Endometrial microvascular endothelial cells (primary cell): Measurements from ENCODE around the gene HIGD1C. TPM values are rescaled to one million over a fixed set of nuclear protein-coding genes. Genes with fewer than 3 reads are reported as not detected.
"Not testable (repeated sequence)": the region's sequence is repeated elsewhere in the genome, so short reads cannot be mapped to it uniquely, and the experiment has no call there.

Experiments used
- in situ Hi-C: cut with HindIII; loops from 2 replicates; pipeline ENCODE4 v1.10.0; 2017; ENCODE audit warnings: low sequenced_read_pairs, low pct_unique_long_range_greater_than_20kb; ENCODE audit errors: inconsistent ontology term
- total RNA-seq: library from RNA; depleted of rRNA; stranded (reverse); fragments of >200 nt; gene quantifications from one replicate; pipeline ENCODE4 v1.2.3, GENCODE V29; 2015; ENCODE audit errors: inconsistent ontology term

Gene HIGD1C
- total RNA-seq, 1 donor from 2014 or later: not detected

DNA sequence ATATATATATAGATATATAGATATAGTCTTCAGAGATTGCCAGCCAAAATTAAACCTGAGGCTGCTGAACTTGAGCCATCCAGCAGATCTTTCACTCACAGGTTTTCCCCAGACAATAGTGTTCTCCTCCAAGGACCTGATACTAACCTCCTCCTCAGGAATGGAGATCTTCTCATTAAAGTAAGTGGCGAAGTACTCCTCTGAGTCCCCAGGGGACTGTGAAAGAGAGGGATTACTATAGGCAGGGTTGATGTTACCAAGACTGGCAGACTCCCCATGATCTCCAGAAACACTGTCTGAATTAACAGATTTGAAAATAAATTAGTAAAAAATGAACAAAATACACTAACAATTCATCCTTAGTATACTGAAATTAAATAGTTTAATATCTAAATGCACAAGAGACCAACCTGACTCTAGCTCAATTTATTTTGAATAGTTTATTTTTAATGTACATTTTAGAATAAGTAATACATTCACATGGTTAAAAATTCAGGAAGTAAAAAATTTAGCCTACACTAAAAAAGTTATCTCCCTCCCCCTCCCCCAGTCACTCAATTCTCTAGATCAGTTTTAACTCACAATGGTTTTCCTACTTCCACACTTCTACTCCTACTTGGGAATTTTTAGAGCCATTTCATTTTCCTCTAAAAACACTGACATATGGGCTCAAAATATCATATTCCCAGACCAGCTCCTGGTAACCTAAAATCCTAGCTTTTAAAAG lies 56.1 kb downstream of the HIGD1C start:
- in situ Hi-C loops: no loop called here

DNA sequence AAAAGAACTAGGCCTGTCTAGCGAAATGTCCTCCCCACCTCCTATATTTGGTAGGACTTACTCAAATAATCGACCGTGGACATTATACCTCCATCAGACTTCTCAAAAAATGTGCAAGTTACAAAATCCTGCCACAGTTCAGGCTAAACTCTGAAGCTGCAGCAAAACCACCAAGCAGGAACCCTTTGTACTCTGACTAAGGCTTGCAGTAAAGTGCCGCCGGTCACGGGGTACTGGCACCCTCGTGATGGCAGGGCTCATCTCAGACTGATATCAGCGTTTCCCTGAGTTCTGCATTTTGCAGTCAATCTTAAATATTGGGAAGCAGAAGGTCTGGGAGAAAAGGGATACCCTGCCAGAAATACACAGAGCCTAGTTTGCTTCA lies 56.7 kb downstream of the HIGD1C start:
- in situ Hi-C loops: no loop called here

DNA sequence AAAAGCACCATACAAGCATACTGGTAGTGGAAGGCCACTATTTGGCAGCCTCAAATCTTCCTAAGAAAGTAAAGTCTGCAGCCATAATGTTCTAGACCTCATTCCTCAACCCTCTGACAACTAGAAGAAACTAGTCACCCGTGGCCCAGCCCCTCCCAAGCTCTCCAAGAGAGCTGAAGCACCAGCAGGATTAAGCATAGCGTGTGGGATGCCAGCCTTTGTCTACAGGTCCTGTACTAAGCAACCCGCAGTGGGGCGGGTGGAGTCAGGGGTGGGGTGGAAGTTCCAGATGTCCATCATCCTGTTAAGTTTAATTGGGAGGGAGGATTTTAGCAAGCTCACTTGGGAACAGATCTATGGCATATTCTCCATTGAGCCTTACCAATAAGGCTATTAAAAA lies 59.6 kb downstream of the HIGD1C start:
- in situ Hi-C loops: no loop called here

DNA sequence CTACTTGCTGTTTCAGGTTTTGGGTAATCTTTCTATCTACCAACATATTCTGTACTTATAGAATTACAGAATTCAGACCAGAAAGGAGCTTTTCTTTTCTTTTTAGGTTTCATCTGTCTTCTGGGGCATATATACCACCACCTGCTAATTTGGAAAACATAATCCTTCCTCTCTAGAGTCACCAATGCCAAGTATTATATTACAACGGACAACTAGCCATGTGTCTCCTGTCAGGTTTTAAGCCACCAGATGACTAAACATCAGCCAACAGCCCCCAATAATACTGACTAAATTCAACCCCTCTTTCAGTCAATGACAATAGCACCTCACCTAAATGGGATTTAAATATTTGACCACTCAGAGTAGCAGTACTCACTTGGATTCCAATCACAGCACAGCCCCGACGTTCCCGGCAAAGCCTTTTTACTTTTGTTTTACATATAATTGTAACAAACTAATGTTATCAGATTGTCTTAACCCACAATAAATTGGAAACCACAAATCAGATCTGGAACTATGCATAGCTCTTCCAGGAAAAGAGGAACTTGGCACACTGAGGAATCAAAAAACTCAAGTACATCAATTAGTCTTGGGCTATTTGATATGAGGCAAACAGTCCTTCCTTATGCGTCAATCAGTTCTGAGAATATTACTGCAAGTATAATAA lies 60.4 kb downstream of the HIGD1C start:
- in situ Hi-C loops: no loop called here

DNA sequence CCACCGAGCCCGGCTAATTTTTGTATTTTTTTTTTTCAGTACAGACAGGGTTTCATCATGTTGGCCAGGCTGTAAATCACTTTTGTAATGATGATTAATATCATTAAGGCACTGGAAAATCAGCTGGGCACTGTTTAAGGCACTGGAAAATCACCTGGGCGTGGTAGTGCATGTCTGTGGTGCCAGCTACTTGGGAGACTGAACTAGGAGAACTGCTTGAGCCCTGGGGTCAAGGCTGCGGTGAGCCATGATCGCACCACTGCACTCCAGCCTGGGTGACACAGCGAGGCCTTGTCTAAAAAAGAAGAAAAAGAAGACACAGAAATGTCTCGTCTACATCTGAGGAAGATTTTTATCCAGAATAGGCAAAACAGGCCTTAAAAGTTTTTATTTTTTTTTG lies 61.1 kb downstream of the HIGD1C start:
- in situ Hi-C loops: no loop called here

DNA sequence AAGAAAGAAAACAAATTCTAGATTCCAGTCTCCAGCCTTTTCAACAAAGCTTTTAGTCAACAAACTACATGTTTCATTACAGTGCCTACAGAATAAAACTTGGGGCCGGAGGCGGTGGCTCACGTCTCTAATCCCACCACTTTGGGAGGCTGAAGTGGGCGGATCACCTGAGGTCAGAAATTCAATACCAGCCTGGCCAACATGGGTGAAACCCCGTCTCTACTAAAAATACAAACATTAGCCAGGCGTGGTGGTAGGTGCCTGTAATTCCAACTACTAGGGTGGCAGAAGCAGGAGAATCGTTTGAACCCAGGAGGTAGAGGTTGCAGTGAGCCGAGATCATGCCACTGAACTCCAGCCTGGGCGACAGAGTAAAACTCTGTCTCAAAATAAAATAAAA lies 62.1 kb downstream of the HIGD1C start:
- in situ Hi-C loops: not testable (repeated sequence)

DNA sequence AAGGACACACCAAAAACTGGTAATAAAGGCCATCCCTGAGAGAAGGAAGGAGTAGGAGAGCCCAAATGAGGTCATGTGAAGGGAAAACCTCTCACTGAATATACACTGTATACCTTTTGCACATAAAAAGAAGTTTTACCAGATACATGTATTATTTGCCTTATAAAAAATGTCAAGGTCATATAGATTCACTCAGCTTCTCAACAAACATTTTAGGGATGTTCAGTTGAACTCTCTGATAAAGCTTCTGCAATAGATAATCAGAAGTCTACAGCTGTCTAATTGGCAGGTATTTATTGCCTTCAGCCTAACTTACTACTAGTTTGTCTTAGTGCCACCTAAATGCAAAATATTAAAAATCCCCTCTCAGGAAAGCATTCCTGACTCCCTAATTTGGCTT lies 65.1 kb downstream of the HIGD1C start:
- in situ Hi-C loops: no loop called here

DNA sequence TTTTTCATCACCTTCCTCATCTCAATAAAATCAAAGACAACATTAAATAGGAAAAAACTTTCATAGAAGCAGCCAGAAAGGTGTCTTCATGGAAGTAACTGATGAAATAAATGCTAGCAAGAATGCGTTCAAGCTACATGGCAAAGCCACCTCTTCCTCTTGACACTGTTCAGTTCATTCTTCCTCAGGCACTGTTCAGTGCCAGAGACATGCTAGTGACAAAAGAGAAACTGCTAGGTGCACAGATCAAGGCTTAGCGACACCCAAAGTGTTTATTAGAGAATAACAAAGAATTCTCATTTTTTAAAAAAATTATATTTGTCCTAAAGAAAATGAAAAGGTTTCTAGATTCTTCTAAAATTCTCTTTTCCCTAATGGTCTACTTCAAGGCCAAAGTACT lies 66.6 kb downstream of the HIGD1C start:
- in situ Hi-C loops: no loop called here

DNA sequence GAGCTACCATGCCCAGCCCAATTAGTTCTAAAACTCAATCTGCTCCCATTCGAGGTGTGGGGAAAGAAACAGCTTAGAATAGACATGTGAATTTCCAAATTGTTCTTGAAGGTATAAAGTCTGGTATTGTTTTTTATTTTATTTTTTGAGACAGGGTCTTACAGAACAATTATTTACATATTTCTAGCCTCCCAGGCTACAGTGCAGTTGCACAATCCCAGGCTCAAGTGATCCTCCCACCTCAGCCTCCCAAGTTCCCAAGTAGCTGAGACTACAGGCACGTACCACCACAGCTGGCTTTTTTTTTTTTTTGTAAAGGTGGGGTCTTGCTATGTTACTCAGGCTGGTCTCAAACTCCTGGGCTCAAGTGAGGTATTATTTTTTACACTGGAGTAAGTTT lies 67.6 kb downstream of the HIGD1C start:
- in situ Hi-C loops: no loop called here

Other genes starting within 250 kb of the HIGD1C start
- gene ATF1, start 188.4 kb upstream of the HIGD1C start, total RNA-seq: 27.9 TPM
- not detected for gene TMPRSS12, start 109.6 kb upstream of the HIGD1C start, total RNA-seq
- gene SLC11A2, start 73.8 kb downstream of the HIGD1C start, total RNA-seq: 22.5 TPM
- 30.9 TPM for gene LETMD1, start 95.8 kb downstream of the HIGD1C start, total RNA-seq
- gene CSRNP2, start 131.1 kb downstream of the HIGD1C start, total RNA-seq: 30.7 TPM
- gene TFCP2, start 220.6 kb downstream of the HIGD1C start, total RNA-seq: 12.3 TPM